IMR-90 (cell line): ENCODE data around the gene SMYD5. TPM values are rescaled to one million over a fixed set of nuclear protein-coding genes. Genes with fewer than 3 reads are reported as not detected.

Experiments
- ATAC-seq: fragments of 200-7000 bp; cut with Tn5 transposase; 2 replicates; pipeline ENCODE4 v1.9.1; 2020; ENCODE audit warnings: low read depth, mild to moderate bottlenecking, moderate library complexity
- BruUV-seq: library from RNA; stranded (reverse); fragments of 400-500 nt; replicated peaks from 2 replicates; lab custom pipeline; 2021; lab: Mats Ljungman, UMichigan
- CTCF ChIA-PET: fragments of 300-600 bp; formaldehyde crosslinking; extraction: SDS; loops from one replicate; lab custom pipeline; 2021; ENCODE audit warnings: antibody characterized with exemption; lab: Yijun Ruan, JAX
- POLR2A ChIA-PET: fragments of 300-600 bp; sonication (Branson Sonifier 250); formaldehyde crosslinking; loops from one replicate; lab custom pipeline; 2022; ENCODE audit warnings: antibody characterized with exemption; ENCODE audit not compliant: unreplicated experiment; lab: Charles Lee
- DNase-seq: peaks from one replicate; pipeline ENCODE4 v3.0.0; 2013
- H2AFZ ChIP-seq: replicated peaks from 2 replicates; pipeline ENCODE3; 2013; ENCODE audit warnings: low read length, mild to moderate bottlenecking; ENCODE audit not compliant: poor library complexity
- H2AK5ac ChIP-seq: 2 replicates; pipeline ENCODE4 v1.6.1; 2013; ENCODE audit warnings: low read depth, low read length, inconsistent platforms
- H2AK9ac ChIP-seq: replicated peaks from 2 replicates; pipeline ENCODE3; 2013; ENCODE audit warnings: mild to moderate bottlenecking, low read depth, low read length, moderate library complexity; ENCODE audit not compliant: poor library complexity
- H2BK120ac ChIP-seq: 2 replicates; pipeline ENCODE4 v1.6.1; 2013; ENCODE audit warnings: low read depth, low read length, inconsistent platforms
- H2BK15ac ChIP-seq: 3 replicates; pipeline ENCODE4 v1.6.1; 2013; ENCODE audit warnings: low read depth, low read length, inconsistent platforms
- H2BK20ac ChIP-seq: 2 replicates; pipeline ENCODE4 v1.6.1; 2013; ENCODE audit warnings: low read depth, mild to moderate bottlenecking, inconsistent platforms, low read length, moderate library complexity
- H2BK5ac ChIP-seq: 2 replicates; pipeline ENCODE4 v1.6.1; 2013; ENCODE audit warnings: mild to moderate bottlenecking, low read depth, low read length, inconsistent platforms; ENCODE audit not compliant: poor library complexity, severe bottlenecking
- H3K14ac ChIP-seq: replicated peaks from 2 replicates; pipeline ENCODE4 v1.6.1; 2013; ENCODE audit warnings: low read depth, low read length, inconsistent platforms
- H3K18ac ChIP-seq: 2 replicates; pipeline ENCODE4 v1.6.1; 2013; ENCODE audit warnings: low read depth, low read length, control low read depth
- H3K23ac ChIP-seq: 2 replicates; pipeline ENCODE4 v1.6.1; 2013; ENCODE audit warnings: low read depth, low read length, inconsistent platforms
- H3K27ac ChIP-seq: 2 replicates; pipeline ENCODE4 v1.5.1; 2013; ENCODE audit warnings: mild to moderate bottlenecking, control low read depth, low read length; ENCODE audit not compliant: insufficient read depth
- H3K27me3 ChIP-seq: 2 replicates; pipeline ENCODE4 v1.6.1; 2013; ENCODE audit warnings: low read length; ENCODE audit not compliant: control insufficient read depth, insufficient read depth
- H3K36me3 ChIP-seq: 2 replicates; pipeline ENCODE4 v1.6.1; 2013; ENCODE audit warnings: low read length, mixed read lengths; ENCODE audit not compliant: control insufficient read depth, insufficient read depth
- H3K4ac ChIP-seq: 2 replicates; pipeline ENCODE4 v1.6.1; 2013; ENCODE audit warnings: low read depth, low read length, inconsistent platforms
- H3K4me1 ChIP-seq: 2 replicates; pipeline ENCODE4 v1.6.1; 2013; ENCODE audit warnings: low read length, mixed read lengths; ENCODE audit not compliant: control insufficient read depth, insufficient read depth
- H3K4me2 ChIP-seq: 2 replicates; pipeline ENCODE4 v1.6.1; 2013; ENCODE audit warnings: low read depth, mild to moderate bottlenecking, control low read depth, low read length, moderate library complexity
- H3K4me3 ChIP-seq: 2 replicates; pipeline ENCODE4 v1.5.1; 2013; ENCODE audit warnings: low read depth, mild to moderate bottlenecking, control low read depth, low read length, moderate library complexity; ENCODE audit not compliant: insufficient read depth
- H3K56ac ChIP-seq: 2 replicates; pipeline ENCODE4 v1.6.1; 2013; ENCODE audit warnings: low read length, inconsistent platforms; ENCODE audit not compliant: insufficient read depth; ENCODE audit errors: extremely low read depth
- H3K79me1 ChIP-seq, 2 experiments: 2 replicates each; pipeline ENCODE4 v1.6.1; 2013; ENCODE audit warnings: low read length in 2 of 2, inconsistent platforms in 1 of 2, low read depth in 1 of 2
- H3K9ac ChIP-seq: 2 replicates; pipeline ENCODE4 v1.6.1; 2013; ENCODE audit warnings: low read depth, low read length, control low read depth
- H3K9me1 ChIP-seq: 2 replicates; pipeline ENCODE4 v1.6.1; 2013; ENCODE audit warnings: low read length, inconsistent platforms; ENCODE audit not compliant: insufficient read depth
- H3K9me3 ChIP-seq: 2 replicates; pipeline ENCODE4 v1.6.1; 2013; ENCODE audit warnings: low read length; ENCODE audit not compliant: control insufficient read depth, insufficient read depth
- H4K20me1 ChIP-seq: 2 replicates; pipeline ENCODE4 v1.6.1; 2013; ENCODE audit warnings: low read length, inconsistent platforms; ENCODE audit not compliant: insufficient read depth
- H4K5ac ChIP-seq: 2 replicates; pipeline ENCODE4 v1.6.1; 2013; ENCODE audit warnings: mild to moderate bottlenecking, low read depth, low read length, control low read depth
- H4K8ac ChIP-seq, 2 experiments: 2 replicates each; pipeline ENCODE4 v1.6.1; 2013; ENCODE audit warnings: low read depth in 2 of 2, low read length in 2 of 2, control low read depth in 1 of 2, inconsistent platforms in 1 of 2
- H4K91ac ChIP-seq: 2 replicates; pipeline ENCODE4 v1.6.1; 2013; ENCODE audit warnings: low read depth, low read length, inconsistent platforms; ENCODE audit not compliant: insufficient read depth
- BHLHE40 ChIP-seq: fragments of 150-350 bp; IDR thresholded peaks from 2 replicates; pipeline ENCODE4 v1.6.1; 2016; ENCODE audit warnings: mild to moderate bottlenecking, low read depth, low read length
- CHD1 ChIP-seq: IDR thresholded peaks from 2 replicates; pipeline ENCODE4 v1.6.1; 2012; ENCODE audit warnings: low read depth, low read length, improper control_type of control experiment
- MAFK ChIP-seq: IDR thresholded peaks from 2 replicates; pipeline ENCODE4 v1.6.1; 2012; ENCODE audit warnings: low read depth, low read length, improper control_type of control experiment
- MXI1 ChIP-seq: IDR thresholded peaks from 2 replicates; pipeline ENCODE4 v1.6.1; 2012; ENCODE audit warnings: low read depth, mild to moderate bottlenecking, low read length, moderate library complexity, borderline replicate concordance
- NFE2L2 ChIP-seq: fragments of 150-350 bp; IDR thresholded peaks from 2 replicates; pipeline ENCODE4 v1.6.1; 2016; ENCODE audit warnings: low read depth, mild to moderate bottlenecking, low read length
- RAD21 ChIP-seq: IDR thresholded peaks from 2 replicates; pipeline ENCODE4 v1.6.1; 2012; ENCODE audit warnings: low read length, improper control_type of control experiment
- WGBS, 2 experiments: methylation state at CpG; one replicate each; pipeline versions ENCODE4 v1.1.5 to v1.1.7; 2013; ENCODE audit warnings: missing lambda C conversion rate in 2 of 2; ENCODE audit not compliant: insufficient read length in 1 of 2; ENCODE audit errors: extremely low coverage in 2 of 2; 5-methylcytosine and 5-hydroxymethylcytosine counted together
- dilution Hi-C: fragments of 300-500 bp; cut with HindIII; formaldehyde crosslinking; loops from one replicate; pipeline ENCODE4 v1.14.3; 2018; ENCODE audit warnings: low sequenced_read_pairs; ENCODE audit not compliant: unreplicated experiment
- in situ Hi-C: fragments of 300-500 bp; cut with MboI; formaldehyde crosslinking; loops from 3 replicates; pipeline ENCODE4 v1.14.3; 2019; ENCODE audit warnings: low sequenced_read_pairs, inconsistent platforms, mixed read lengths
- intact Hi-C: fragments of 100-400 bp; cut with micrococcal nuclease; formaldehyde crosslinking; loops from 2 replicates; pipeline ENCODE4 v1.10.0; 2022
- polyA plus RNA-seq, 3 experiments: library from polyadenylated mRNA; depleted of rRNA; stranded (reverse); fragments of >200 nt; gene quantifications; 2 replicates each; pipeline ENCODE4 v1.2.3, GENCODE V29; 2012; ENCODE audit warnings: low replicate concordance in 1 of 3
- total RNA-seq: library from RNA; depleted of rRNA; stranded (reverse); fragments of >200 nt; gene quantifications from 2 replicates; pipeline ENCODE4 v1.2.3, GENCODE V29; 2012
- TF ChIP-seq, protein P1 (sequence below): fragments of 150-350 bp; IDR thresholded peaks from 2 replicates; pipeline ENCODE4 v1.6.1; 2016; ENCODE audit warnings: low read depth, mild to moderate bottlenecking, low read length, moderate library complexity, borderline replicate concordance

SMYD5 gene
- total and polyA plus RNA-seq, 2 of the 4 experiments (the other 2 are of a cell fraction), result 17.8 to 19.7 TPM

DNA sequence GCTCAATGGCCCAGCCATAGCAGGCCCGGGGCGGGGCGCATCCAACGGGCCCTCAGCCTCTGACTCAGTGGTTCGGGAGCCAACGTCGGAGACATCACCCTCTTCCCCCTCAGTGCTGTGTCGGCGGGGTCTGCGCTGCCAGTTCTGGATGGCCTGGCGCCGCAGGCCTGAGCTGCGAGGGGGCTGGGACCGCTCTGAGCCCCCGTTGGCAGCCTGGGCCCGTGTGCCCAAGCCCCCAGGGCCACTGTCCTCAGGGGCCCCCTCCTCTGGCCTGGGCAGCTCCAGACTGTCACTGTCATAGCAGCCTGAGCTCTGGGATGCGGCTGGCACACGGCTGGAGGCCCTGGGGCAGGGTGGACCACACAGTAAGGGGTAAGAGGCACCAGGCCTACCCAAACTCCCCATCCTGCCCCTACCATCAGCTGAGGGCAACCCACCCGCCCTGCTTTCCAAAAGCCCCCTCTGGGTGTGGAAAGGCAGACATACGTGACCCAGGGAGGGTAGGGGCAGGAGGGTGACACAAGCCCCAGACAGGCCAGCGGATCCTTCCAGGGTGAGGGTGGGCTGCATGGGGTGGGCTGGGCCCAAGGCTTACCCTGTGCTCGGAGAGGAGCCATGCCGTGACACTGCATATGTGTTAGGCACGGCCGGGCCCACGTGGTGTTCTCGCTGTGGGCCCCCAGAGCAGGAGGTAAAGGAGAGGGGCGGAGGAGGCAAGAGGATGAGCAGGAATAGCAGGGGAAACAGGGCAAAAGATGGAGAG lies 51.4 kb downstream of the SMYD5 start:
- Histone ChIP-seq H3K4me2 (no peak overlapping the region), H2AK9ac (no peak overlapping the region), H2BK5ac (no peak overlapping the region), H3K23ac (no peak overlapping the region), H3K14ac (no peak overlapping the region), H4K20me1 (peaks cover 10% of the 10 kb centered on the region; the same call in 1 of the 2 replicates), H2AFZ (no peak overlapping the region), H4K91ac (no peak overlapping the region), H3K27ac (no peak overlapping the region), H4K5ac (no peak overlapping the region), H3K9ac (no peak overlapping the region), H3K9me3 (no peaks in the 10 kb centered on the region), H3K9me1 (peaks cover 6% of the 10 kb centered on the region; the same call in 1 of the 2 replicates), H3K27me3 (peaks cover 19% of the 10 kb centered on the region), H2AK5ac (no peak overlapping the region), H3K56ac (no peak overlapping the region), H2BK120ac (no peak overlapping the region), H3K4ac (no peak overlapping the region), H3K18ac (no peak overlapping the region), H3K79me1 (no peaks in the 10 kb centered on the region), H2BK20ac (no peak overlapping the region), H3K4me1 (no peaks in the 10 kb centered on the region), H3K4me3 (no peak overlapping the region), H2BK15ac (no peak overlapping the region), H3K36me3 (peaks cover 3% of the 10 kb centered on the region), H4K8ac (no peak overlapping the region)
- no TSS peak for BruUV-seq
- in situ Hi-C loops (no loop called here), intact Hi-C loops (no loop called here), dilution Hi-C loops (no loop called here)
- ChIA-PET CTCF (no interaction called here), POLR2A (no interaction called here)
- WGBS, 2 experiments, result 90% methylated on average over 14 of the region's 28 CpGs; no CpG with 5 or more reads in 1 of the 2 experiments
- no peak for ATAC-seq
- TF ChIP-seq RAD21 (no peak), MXI1 (no peak), CHD1 (no peak), NFE2L2 (no peak), BHLHE40 (no peak), MAFK (no peak)
- TF ChIP-seq, protein P1, sequence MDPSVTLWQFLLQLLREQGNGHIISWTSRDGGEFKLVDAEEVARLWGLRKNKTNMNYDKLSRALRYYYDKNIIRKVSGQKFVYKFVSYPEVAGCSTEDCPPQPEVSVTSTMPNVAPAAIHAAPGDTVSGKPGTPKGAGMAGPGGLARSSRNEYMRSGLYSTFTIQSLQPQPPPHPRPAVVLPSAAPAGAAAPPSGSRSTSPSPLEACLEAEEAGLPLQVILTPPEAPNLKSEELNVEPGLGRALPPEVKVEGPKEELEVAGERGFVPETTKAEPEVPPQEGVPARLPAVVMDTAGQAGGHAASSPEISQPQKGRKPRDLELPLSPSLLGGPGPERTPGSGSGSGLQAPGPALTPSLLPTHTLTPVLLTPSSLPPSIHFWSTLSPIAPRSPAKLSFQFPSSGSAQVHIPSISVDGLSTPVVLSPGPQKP, result no peak
- DNase-seq, result no peak
